Transverse colon (tissue), 4 donors: Measurements from ENCODE around the gene NPPA. TPM values are rescaled to one million over a fixed set of nuclear protein-coding genes. Genes with fewer than 3 reads are reported as not detected.

Experiments
- DNase-seq: peaks from one replicate; pipeline ENCODE4 v3.0.0-alpha.2; 2019
- H3K27ac ChIP-seq, 4 donors: fragments of 200-600 bp; sonication (generic); 2 replicates each; pipeline ENCODE4 v1.5.1; 2016 to 2018; ENCODE audit warnings: inconsistent platforms in 4 of 4
- H3K27me3 ChIP-seq: fragments of 200-600 bp; sonication (generic); 2 replicates; pipeline ENCODE4 v1.5.1; 2017; ENCODE audit warnings: inconsistent platforms
- H3K36me3 ChIP-seq, 4 donors: fragments of 200-600 bp; sonication (generic); 2 replicates each; pipeline ENCODE4 v1.5.1; 2017 to 2019; ENCODE audit warnings: inconsistent platforms in 4 of 4
- H3K4me1 ChIP-seq, 4 donors: fragments of 200-600 bp; sonication (generic); 2 replicates each; pipeline ENCODE4 v1.5.1; 2017 to 2020; ENCODE audit warnings: inconsistent platforms in 4 of 4
- H3K4me3 ChIP-seq, 4 donors: fragments of 200-600 bp; sonication (generic); 1 replicate in 1 of 4; 2 replicates in 3 of 4; pipeline versions ENCODE4 v1.5.1 to v1.6.1; 2017 to 2019; ENCODE audit warnings: inconsistent platforms in 4 of 4
- H3K9me3 ChIP-seq, 2 donors: fragments of 200-600 bp; sonication (generic); 2 replicates each; pipeline ENCODE4 v1.5.1; 2017 to 2019; ENCODE audit warnings: inconsistent platforms in 2 of 2
- CTCF ChIP-seq, 5 experiments: fragments of 200-600 bp in 3 of 5; fragments of 450-650 bp in 2 of 5; sonication (generic) in 3 of 5; IDR thresholded peaks; 1 replicate in 2 of 5; 2 replicates in 3 of 5; pipeline ENCODE4 v1.5.1; 2016 to 2017; ENCODE audit warnings: antibody characterized with exemption in 5 of 5, inconsistent platforms in 3 of 5, mild to moderate bottlenecking in 2 of 5, moderate library complexity in 1 of 5
- EP300 ChIP-seq: sonication (generic); formaldehyde crosslinking; IDR thresholded peaks from one replicate; pipeline ENCODE4 v1.6.1; 2017; ENCODE audit warnings: antibody characterized with exemption, low read depth
- POLR2A ChIP-seq: fragments of 450-650 bp; IDR thresholded peaks from one replicate; pipeline ENCODE4 v1.6.1; 2016; ENCODE audit warnings: antibody characterized with exemption, mild to moderate bottlenecking, moderate library complexity
- POLR2AphosphoS5 ChIP-seq, 3 donors: sonication (generic); formaldehyde crosslinking; IDR thresholded peaks; one replicate each; pipeline ENCODE4 v1.6.1; 2016; ENCODE audit warnings: antibody characterized with exemption in 3 of 3
- WGBS, 2 donors: methylation state at CpG; one replicate each; pipeline ENCODE4 v1.1.5; 2018; ENCODE audit warnings: low coverage in 1 of 2; 5-methylcytosine and 5-hydroxymethylcytosine counted together
- in situ Hi-C, 4 donors: fragments of 200-750 bp; cut with MboI; loops; one replicate each; pipeline versions ENCODE4 v1.15.0 to v1.15.1; 2017; ENCODE audit warnings: low sequenced_read_pairs in 3 of 4, low pct_ligation_motif_present in 1 of 4, low pct_unique_long_range_greater_than_20kb in 1 of 4
- intact Hi-C: fragments of 100-400 bp; cut with DNase I; formaldehyde crosslinking; loops from one replicate; pipeline ENCODE4 v1.15.1; 2023; ENCODE audit warnings: low total_unique reads
- total RNA-seq, 4 donors: library from RNA; depleted of rRNA; stranded (reverse); fragments of >200 nt; gene quantifications; one replicate each; pipeline ENCODE4 v1.1.0, GENCODE V29; 2016

The NPPA gene
- total RNA-seq, 4 donors from 2014 or later, result not detected

GRCh38 chr1:11826946-11827345 lies 20.6 kb downstream of the NPPA start:
- intact Hi-C loops (no loop called here), in situ Hi-C loops (loop anchor here in 3 of 4 donors (25.0 kb wide), 1 partner anchor 135 kb away; no protein-coding TSS in a partner anchor)
- Histone ChIP-seq H3K27me3 (no peaks in the 10 kb centered on the region), H3K36me3 (peaks cover 0 to 60% (median 20%) of the 10 kb centered on the region in 4 donors), H3K9me3 (no peaks in the 10 kb centered on the region), H3K4me3 (no peak overlapping the region), H3K4me1 (no peaks in the 10 kb centered on the region), H3K27ac (no peak overlapping the region)
- DNase-seq, result no peak
- WGBS, 2 donors, result 91 to 100% methylated on average over 1 to 9 of the region's 9 CpGs
- TF ChIP-seq POLR2AphosphoS5 (IDR thresholded peaks at IDR 0.05) (no peak), POLR2A (no peak), EP300 (no peak), CTCF (IDR thresholded peaks at IDR 0.05) (no peak)

- Histone ChIP-seq H3K36me3 (peaks cover 0 to 48% (median 21%) of the 10 kb centered on the region in 4 donors), H3K27ac (no peak overlapping the region), H3K4me1 (no peaks in the 10 kb centered on the region), H3K4me3 (no peak overlapping the region), H3K27me3 (no peaks in the 10 kb centered on the region), H3K9me3 (no peaks in the 10 kb centered on the region)
- no peak for DNase-seq
- in situ Hi-C loops (loop anchor here in 3 of 4 donors (25.0 kb wide), 1 partner anchor 137 kb away; no protein-coding TSS in a partner anchor), intact Hi-C loops (no loop called here)
- 93 to 95% methylated on average over 5 to 7 of the region's 7 CpGs for WGBS, 2 donors
- TF ChIP-seq CTCF (IDR thresholded peaks at IDR 0.05) (no peak), POLR2AphosphoS5 (IDR thresholded peaks at IDR 0.05) (no peak), POLR2A (no peak), EP300 (no peak)
Observed at GRCh38 chr1:11825131-11825530, 22.5 kb downstream of the NPPA start.

- peaks cover 0 to 43% (median 18%) of the 10 kb centered on the region in 4 donors for H3K36me3 ChIP-seq
- TF ChIP-seq EP300, result no peak
- TF ChIP-seq CTCF (IDR thresholded peaks at IDR 0.05), result no peak
- no peak for TF ChIP-seq POLR2AphosphoS5 (IDR thresholded peaks at IDR 0.05)
- TF ChIP-seq POLR2A, result no peak
- no peaks in the 10 kb centered on the region for H3K9me3 ChIP-seq
- H3K4me3 ChIP-seq, result no peak overlapping the region
- H3K4me1 ChIP-seq, result no peaks in the 10 kb centered on the region
- WGBS, 2 donors, result 89 to 95% methylated on average over 7 to 17 of the region's 17 CpGs
- intact Hi-C loops, result no loop called here
- no peaks in the 10 kb centered on the region for H3K27me3 ChIP-seq
- no peak for DNase-seq
- no peak overlapping the region for H3K27ac ChIP-seq
- in situ Hi-C loops, result no loop called here
Observed at GRCh38 chr1:11823366-11824137, 24.0 kb downstream of the NPPA start.

GRCh38 chr1:11822091-11822490 lies 25.5 kb downstream of the NPPA start:
- H3K27me3 ChIP-seq, result no peaks in the 10 kb centered on the region
- no peak for TF ChIP-seq CTCF (IDR thresholded peaks at IDR 0.05)
- no peak for TF ChIP-seq EP300
- TF ChIP-seq POLR2A, result no peak
- TF ChIP-seq POLR2AphosphoS5 (IDR thresholded peaks at IDR 0.05), result no peak
- no peak overlapping the region for H3K27ac ChIP-seq
- peaks cover 0 to 45% (median 15%) of the 10 kb centered on the region in 4 donors for H3K36me3 ChIP-seq
- 71 to 100% methylated on average over 1 to 3 of the region's 3 CpGs for WGBS, 2 donors
- no peaks in the 10 kb centered on the region for H3K9me3 ChIP-seq
- intact Hi-C loops, result no loop called here
- in situ Hi-C loops, result no loop called here
- no peaks in the 10 kb centered on the region for H3K4me1 ChIP-seq
- no peak for DNase-seq
- H3K4me3 ChIP-seq, result no peak overlapping the region
